HG02870 (cell line): ENCODE results near the gene ZMIZ1.

Source experiments
- ATAC-seq: cut with Tn5 transposase; IDR thresholded peaks from one replicate; pipeline ENCODE4 v1.9.1; 2021; ENCODE audit warnings: mild to moderate bottlenecking, moderate library complexity; ENCODE audit not compliant: unreplicated experiment

The ZMIZ1 gene

GRCh38 chr10:79166312-79166721 lies 97.6 kb downstream of the ZMIZ1 start:
- no peak for ATAC-seq

GRCh38 chr10:79166741-79167140 lies 98.0 kb downstream of the ZMIZ1 start:
- ATAC-seq, result no peak

- ATAC-seq, result no peak
These were observed 98.8 kb downstream of the ZMIZ1 start for GRCh38 chr10:79167537-79167936.

- ATAC-seq, result no peak
These were observed 99.4 kb downstream of the ZMIZ1 start for GRCh38 chr10:79168210-79168609.

GRCh38 chr10:79170226-79170752 lies 101.5 kb downstream of the ZMIZ1 start:
- ATAC-seq, result no peak

- no peak for ATAC-seq
These were observed 102.2 kb downstream of the ZMIZ1 start for GRCh38 chr10:79170993-79171392.

- ATAC-seq, result no peak
These were observed 102.7 kb downstream of the ZMIZ1 start for GRCh38 chr10:79171504-79171903.

- ATAC-seq, result no peak
These were observed 104.1 kb downstream of the ZMIZ1 start for GRCh38 chr10:79172881-79173280.

- ATAC-seq, result no peak
These were observed 105.0 kb downstream of the ZMIZ1 start for GRCh38 chr10:79173582-79174262.

GRCh38 chr10:79176052-79176501 lies 107.3 kb downstream of the ZMIZ1 start:
- ATAC-seq, result no peak

GRCh38 chr10:79176949-79177602 lies 108.3 kb downstream of the ZMIZ1 start:
- no peak for ATAC-seq

- no peak for ATAC-seq
These were observed 109.4 kb downstream of the ZMIZ1 start for GRCh38 chr10:79178070-79178576.

GRCh38 chr10:79178614-79179163 lies 109.9 kb downstream of the ZMIZ1 start:
- ATAC-seq, result no peak

- ATAC-seq, result no peak
These were observed 110.6 kb downstream of the ZMIZ1 start for GRCh38 chr10:79179164-79179956.

- ATAC-seq, result no peak
These were observed 111.2 kb downstream of the ZMIZ1 start for GRCh38 chr10:79179957-79180309.

- ATAC-seq, result no peak
These were observed 111.9 kb downstream of the ZMIZ1 start for GRCh38 chr10:79180414-79181221.

- no peak for ATAC-seq
These were observed 112.5 kb downstream of the ZMIZ1 start for GRCh38 chr10:79181227-79181626.

GRCh38 chr10:79181698-79182521 lies 113.1 kb downstream of the ZMIZ1 start:
- no peak for ATAC-seq

- ATAC-seq, result no peak
These were observed 114.2 kb downstream of the ZMIZ1 start for GRCh38 chr10:79182781-79183467.
